Mesodermal cell (in vitro differentiated cells): Measurements from ENCODE around the gene AZIN2.

Source experiments
- H3K27ac ChIP-seq: 2 replicates; pipeline ENCODE4 v1.7.0; 2013; ENCODE audit warnings: mild to moderate bottlenecking, low read depth, low read length, moderate library complexity; ENCODE audit not compliant: severe bottlenecking
- H3K36me3 ChIP-seq: 2 replicates; pipeline ENCODE4 v1.7.1; 2013; ENCODE audit warnings: mild to moderate bottlenecking, low read length, moderate library complexity; ENCODE audit not compliant: control insufficient read depth, insufficient read depth
- H3K4me1 ChIP-seq: one replicate; pipeline ENCODE4 v1.7.1; 2013; ENCODE audit warnings: mild to moderate bottlenecking, low read length; ENCODE audit not compliant: insufficient read depth, control insufficient read depth, poor library complexity, severe bottlenecking
- H3K4me3 ChIP-seq: 2 replicates; pipeline ENCODE4 v1.7.0; 2013; ENCODE audit warnings: low read length, control low read depth, mild to moderate bottlenecking; ENCODE audit not compliant: insufficient read depth, poor library complexity, severe bottlenecking; ENCODE audit errors: extremely low read depth
- H3K9me3 ChIP-seq: 2 replicates; pipeline ENCODE4 v1.7.1; 2013; ENCODE audit warnings: mild to moderate bottlenecking, low read length, moderate library complexity; ENCODE audit not compliant: control insufficient read depth
- WGBS, 2 experiments: methylation state at CpG; one replicate each; pipeline ENCODE4 v1.1.5; 2013; ENCODE audit warnings: missing lambda C conversion rate in 2 of 2; ENCODE audit not compliant: insufficient coverage in 2 of 2; 5-methylcytosine and 5-hydroxymethylcytosine counted together

The AZIN2 gene

GRCh38 chr1:33142483-33143064 is 61.6 kb downstream of the AZIN2 start:
- H3K9me3 ChIP-seq, result no peaks in the 10 kb centered on the region
- 81 to 94% methylated on average over 6 to 7 of the region's 7 CpGs for WGBS, 2 experiments
- H3K4me1 ChIP-seq, result peaks cover 40% of the 10 kb centered on the region
- H3K4me3 ChIP-seq, result no peak overlapping the region
- no peak overlapping the region for H3K27ac ChIP-seq
- peaks cover 9% of the 10 kb centered on the region for H3K36me3 ChIP-seq

DNA sequence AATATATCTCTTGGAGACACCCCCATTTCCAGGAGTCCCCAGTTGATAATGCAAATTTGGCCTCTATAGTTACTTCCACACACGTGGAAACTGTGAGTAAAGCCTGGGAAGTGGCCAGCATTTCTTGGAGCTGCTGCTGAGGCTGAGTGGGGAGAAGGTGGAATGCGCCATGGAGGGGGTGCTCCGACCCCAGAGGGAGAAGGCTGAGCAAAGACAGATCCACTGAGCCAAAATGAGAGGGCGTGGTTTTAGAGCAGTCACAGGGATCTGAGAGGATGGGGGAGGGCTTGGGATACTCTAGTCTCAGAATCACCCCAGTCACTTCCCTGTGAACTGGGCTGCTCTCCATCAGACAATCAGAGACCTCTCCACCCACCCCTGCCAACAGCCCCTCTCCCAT is 62.2 kb downstream of the AZIN2 start:
- H3K27ac ChIP-seq, result peak overlapping the region; percentile 71
- 58 to 73% methylated on average over 3 of the region's 4 CpGs for WGBS, 2 experiments

GRCh38 chr1:33143698-33144097 is 62.7 kb downstream of the AZIN2 start:
- Histone ChIP-seq H3K4me1 (peaks cover 40% of the 10 kb centered on the region), H3K9me3 (no peaks in the 10 kb centered on the region), H3K27ac (peak overlapping the region; percentile 71), H3K4me3 (no peak overlapping the region), H3K36me3 (peaks cover 16% of the 10 kb centered on the region)
- WGBS, 2 experiments, result 86 to 90% methylated on average over 1 to 2 of the region's 2 CpGs

More for the DNA sequence above, 62.2 kb downstream of the AZIN2 start:
- H3K36me3 ChIP-seq, result peaks cover 10% of the 10 kb centered on the region
- no peaks in the 10 kb centered on the region for H3K9me3 ChIP-seq
- H3K4me3 ChIP-seq, result no peak overlapping the region
- H3K4me1 ChIP-seq, result peaks cover 40% of the 10 kb centered on the region

GRCh38 chr1:33146003-33146402 is 65.0 kb downstream of the AZIN2 start:
- no peaks in the 10 kb centered on the region for H3K9me3 ChIP-seq
- peaks cover 17% of the 10 kb centered on the region for H3K36me3 ChIP-seq
- no peak overlapping the region for H3K27ac ChIP-seq
- H3K4me3 ChIP-seq, result no peak overlapping the region
- 97% methylated on average over 3 of the region's 3 CpGs for WGBS, 2 experiments
- peaks cover 31% of the 10 kb centered on the region for H3K4me1 ChIP-seq

DNA sequence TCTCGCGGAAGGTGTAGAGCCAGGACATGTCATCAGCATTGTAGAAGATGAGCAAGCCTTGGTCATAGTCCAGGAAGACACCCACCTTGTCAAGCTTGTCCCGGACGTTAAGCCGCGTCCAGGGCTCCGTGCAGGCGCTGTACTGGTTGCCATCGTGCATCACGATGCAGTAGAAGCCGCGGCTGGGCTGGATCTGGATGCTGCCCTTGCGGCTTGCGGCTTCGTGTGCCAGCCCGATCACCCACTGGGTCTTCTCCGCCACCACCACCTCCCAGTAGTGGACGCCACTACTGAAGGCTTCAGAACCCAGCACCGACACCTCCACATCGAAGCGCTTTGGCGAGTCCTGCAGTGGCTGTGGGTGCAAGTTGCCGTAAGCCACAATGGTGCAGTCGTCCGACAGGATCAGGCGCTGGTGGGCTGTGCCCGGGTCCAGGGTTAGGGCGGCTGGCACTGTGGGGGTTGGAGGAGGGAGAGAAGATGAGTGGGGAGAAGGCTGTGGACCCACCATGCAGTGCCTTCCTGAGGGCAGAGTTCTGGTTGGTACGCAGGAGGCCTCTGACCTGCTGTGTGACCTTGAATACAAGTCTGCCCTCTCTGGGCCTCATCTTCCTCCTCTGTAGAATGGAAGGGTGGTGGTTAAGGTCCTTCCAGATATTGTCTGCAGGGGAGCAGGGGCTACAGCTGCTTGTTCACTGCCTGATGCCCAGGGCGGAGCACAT is 66.5 kb downstream of the AZIN2 start:
- no peak overlapping the region for H3K4me3 ChIP-seq
- WGBS, 2 experiments, result 95 to 99% methylated on average over 20 to 30 of the region's 30 CpGs
- H3K36me3 ChIP-seq, result peaks cover 17% of the 10 kb centered on the region
- H3K27ac ChIP-seq, result no peak overlapping the region
- H3K4me1 ChIP-seq, result peaks cover 16% of the 10 kb centered on the region
- H3K9me3 ChIP-seq, result no peaks in the 10 kb centered on the region

DNA sequence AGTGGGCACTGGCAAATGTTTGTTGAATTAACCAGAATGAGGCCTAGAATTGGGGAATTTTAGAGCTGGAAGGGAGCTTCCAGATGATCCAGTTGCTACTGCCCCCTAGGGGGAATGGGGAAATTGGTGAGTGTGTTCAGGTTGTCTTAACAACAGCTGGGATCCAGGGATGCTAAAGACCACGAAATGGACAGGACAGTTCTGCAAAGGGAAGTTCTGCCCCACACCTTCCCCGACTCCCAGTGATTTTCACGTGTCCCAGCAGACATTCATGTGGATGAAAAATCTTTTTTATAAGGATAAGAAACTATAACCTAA is 67.0 kb downstream of the AZIN2 start:
- H3K4me3 ChIP-seq, result no peak overlapping the region
- no peaks in the 10 kb centered on the region for H3K9me3 ChIP-seq
- peaks cover 16% of the 10 kb centered on the region for H3K4me1 ChIP-seq
- 71 to 88% methylated on average over 1 of the region's 3 CpGs for WGBS, 2 experiments
- peaks cover 17% of the 10 kb centered on the region for H3K36me3 ChIP-seq
- H3K27ac ChIP-seq, result no peak overlapping the region

DNA sequence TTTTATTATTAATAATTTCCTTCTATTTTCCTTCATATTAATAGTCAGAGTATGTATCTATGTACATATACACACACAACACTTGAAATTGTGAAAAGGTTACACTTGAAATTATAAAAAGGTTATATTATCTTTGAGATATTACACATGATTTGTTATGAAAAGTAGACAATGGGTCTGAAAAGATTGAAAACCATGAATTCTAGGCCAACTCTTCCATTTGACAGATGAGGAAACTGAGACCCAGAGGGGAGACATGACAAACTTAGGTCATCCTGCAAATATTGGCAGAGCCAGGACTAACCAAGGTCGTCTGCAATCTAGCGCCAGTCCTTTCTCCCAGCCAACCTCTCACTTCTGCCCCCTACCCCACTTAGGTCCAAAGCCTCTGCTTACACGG is 67.7 kb downstream of the AZIN2 start:
- no peak overlapping the region for H3K27ac ChIP-seq
- H3K4me1 ChIP-seq, result peaks cover 15% of the 10 kb centered on the region
- H3K4me3 ChIP-seq, result no peak overlapping the region
- 74 to 92% methylated on average over 3 of the region's 3 CpGs for WGBS, 2 experiments
- H3K36me3 ChIP-seq, result peaks cover 17% of the 10 kb centered on the region
- H3K9me3 ChIP-seq, result no peaks in the 10 kb centered on the region

DNA sequence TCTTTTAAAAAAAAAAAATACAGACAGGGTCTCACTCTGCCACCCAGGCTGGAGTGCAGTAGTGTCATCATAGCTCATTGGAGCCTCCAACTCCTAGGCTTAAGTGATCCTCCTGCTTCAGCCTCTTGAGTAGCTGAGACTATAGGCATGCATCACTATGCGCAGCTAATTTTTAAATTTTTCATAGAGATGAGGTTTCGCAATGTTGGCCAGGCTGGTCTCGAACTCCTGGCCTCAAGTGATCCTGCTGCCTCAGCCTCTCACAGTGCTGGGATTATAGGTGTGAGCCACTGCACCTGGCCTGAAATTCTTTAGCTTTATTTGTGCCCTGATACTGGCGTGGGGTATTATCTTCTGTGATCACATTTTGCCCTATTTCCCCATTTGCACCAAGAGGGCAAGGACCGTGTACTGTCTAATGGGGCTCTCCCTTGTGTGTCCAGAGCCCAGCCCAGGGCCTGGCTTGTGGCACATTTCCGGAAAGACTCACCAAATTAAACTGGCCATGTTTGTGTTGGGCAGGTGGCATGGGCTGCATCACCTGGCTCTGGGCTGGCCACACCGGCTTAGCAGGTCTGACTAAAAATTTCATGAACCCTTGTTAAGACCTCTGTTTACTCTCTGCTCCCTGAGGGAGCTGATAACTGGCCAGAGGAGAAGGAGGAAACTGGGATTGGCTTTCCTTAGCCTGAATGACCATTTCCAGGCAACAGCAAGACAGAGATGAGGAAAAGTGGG is 68.7 kb downstream of the AZIN2 start:
- Histone ChIP-seq H3K4me3 (no peak overlapping the region), H3K9me3 (no peaks in the 10 kb centered on the region), H3K27ac (no peak overlapping the region), H3K4me1 (peaks cover 10% of the 10 kb centered on the region), H3K36me3 (peaks cover 17% of the 10 kb centered on the region)
- 90 to 99% methylated on average over 4 to 6 of the region's 7 CpGs for WGBS, 2 experiments

DNA sequence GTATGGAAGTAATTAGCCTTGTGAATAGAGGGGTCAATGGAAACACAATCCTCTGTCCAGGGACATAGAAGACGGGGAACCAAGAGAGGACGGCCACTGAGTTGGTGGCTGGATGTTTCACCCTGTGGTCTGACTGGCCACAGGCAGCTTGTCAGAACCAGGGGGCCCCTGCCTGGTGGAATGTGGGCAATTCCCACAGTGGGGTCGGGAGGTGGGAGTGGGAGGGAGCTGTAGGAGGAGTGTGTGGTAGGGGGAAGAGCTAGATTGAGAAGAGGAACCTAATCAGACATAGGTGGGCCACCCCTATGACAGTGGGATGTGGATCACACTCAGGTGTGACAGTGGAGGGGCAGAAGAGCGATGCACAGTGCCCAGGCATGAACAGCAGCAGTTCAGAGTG is 69.6 kb downstream of the AZIN2 start:
- Histone ChIP-seq H3K27ac (no peak overlapping the region), H3K4me3 (no peak overlapping the region), H3K36me3 (peaks cover 17% of the 10 kb centered on the region), H3K9me3 (no peaks in the 10 kb centered on the region), H3K4me1 (peaks cover 10% of the 10 kb centered on the region)
- 86 to 92% methylated on average over 3 to 4 of the region's 4 CpGs for WGBS, 2 experiments

DNA sequence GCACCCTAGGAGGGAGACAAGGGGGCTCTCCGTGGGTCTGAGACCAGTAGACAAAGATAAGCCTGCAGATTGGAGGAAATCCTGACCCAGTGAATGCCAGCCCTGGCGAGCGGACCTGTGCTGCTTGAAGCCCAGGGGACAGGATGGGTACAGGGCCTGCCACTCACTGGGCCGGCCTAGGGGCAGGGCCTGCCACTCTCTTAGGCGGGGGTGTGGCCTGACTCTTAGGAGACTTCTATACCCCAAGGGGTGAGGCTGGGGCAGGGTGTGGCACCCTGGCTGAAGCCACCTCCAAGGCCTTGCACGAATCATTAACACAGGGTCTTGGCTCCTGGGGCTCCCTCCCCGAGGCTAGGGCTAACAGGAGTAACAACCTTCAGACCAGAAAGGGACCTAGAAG is 70.2 kb downstream of the AZIN2 start:
- peaks cover 17% of the 10 kb centered on the region for H3K36me3 ChIP-seq
- peaks cover 10% of the 10 kb centered on the region for H3K4me1 ChIP-seq
- H3K9me3 ChIP-seq, result no peaks in the 10 kb centered on the region
- no peak overlapping the region for H3K4me3 ChIP-seq
- 83 to 85% methylated on average over 5 to 7 of the region's 7 CpGs for WGBS, 2 experiments
- no peak overlapping the region for H3K27ac ChIP-seq
